ENCODE measurements around the gene NSD2. TPM values are rescaled to one million over a fixed set of nuclear protein-coding genes. Genes with fewer than 3 reads are reported as not detected.

NSD2 gene
- total and polyA plus RNA-seq, 2 experiments from 2014 or later = 25.7 to 30.8 TPM

- Histone ChIP-seq H3K4me1 (ENCODE audit: insufficient read depth) (peaks cover 38% of the 10 kb centered on the region), H3K79me2 (peaks cover 21% of the 10 kb centered on the region), H3K36me3 (replicated peaks; ENCODE audit: insufficient read depth, low read depth) (no peaks in the 10 kb centered on the region), H3K27ac (peak overlapping the region; percentile 99), H4K20me1 (ENCODE audit: insufficient read depth, poor library complexity, severe bottlenecking) (peaks cover 3% of the 10 kb centered on the region), H3K27me3 (no peaks in the 10 kb centered on the region), H2AFZ (no peak overlapping the region), H3K4me3 (no peak overlapping the region), H3K9me2 (replicated peaks; ENCODE audit: insufficient read depth) (no peaks in the 10 kb centered on the region), H3K9me3 (ENCODE audit: low read depth) (no peaks in the 10 kb centered on the region), H3K4me2 (peak overlapping the region; percentile 33)
- TF ChIP-seq EZH2phosphoT487 (IDR thresholded peaks at IDR 0.05; ENCODE audit: low read depth, severe bottlenecking, unreplicated experiment) (no peak), CTCF (IDR thresholded peaks at IDR 0.05; ENCODE audit: poor library complexity) (no peak), EZH2 (IDR thresholded peaks at IDR 0.05; ENCODE audit: borderline replicate concordance) (no peak)
- DNase-seq (ENCODE audit: low spot score) = no peak
- 100% methylated on average over 3 of the region's 3 CpGs for WGBS (ENCODE audit: low lambda C conversion rate, missing lambda C conversion rate)
These were observed 2.3 kb upstream of the NSD2 start for GRCh38 chr4:1868912-1869311.

GRCh38 chr4:1869530-1870327 lies 1.5 kb upstream of the NSD2 start:
- Histone ChIP-seq H3K4me2 (peak overlapping the region; percentile 92), H3K79me2 (peaks cover 29% of the 10 kb centered on the region), H3K9me2 (replicated peaks; ENCODE audit: insufficient read depth) (no peaks in the 10 kb centered on the region), H3K9me3 (ENCODE audit: low read depth) (no peaks in the 10 kb centered on the region), H3K27me3 (no peaks in the 10 kb centered on the region), H3K27ac (peak overlapping the region; percentile 99), H3K4me3 (peak overlapping the region; percentile 57), H2AFZ (peak overlapping the region; percentile 78), H4K20me1 (ENCODE audit: insufficient read depth, poor library complexity, severe bottlenecking) (peaks cover 7% of the 10 kb centered on the region), H3K4me1 (ENCODE audit: insufficient read depth) (peaks cover 35% of the 10 kb centered on the region), H3K36me3 (replicated peaks; ENCODE audit: insufficient read depth, low read depth) (no peaks in the 10 kb centered on the region)
- 44% methylated on average over 19 of the region's 19 CpGs for WGBS (ENCODE audit: low lambda C conversion rate, missing lambda C conversion rate)
- no peak for TF ChIP-seq EZH2 (IDR thresholded peaks at IDR 0.05; ENCODE audit: borderline replicate concordance)
- TF ChIP-seq CTCF (IDR thresholded peaks at IDR 0.05; ENCODE audit: poor library complexity) = no peak
- no peak for TF ChIP-seq EZH2phosphoT487 (IDR thresholded peaks at IDR 0.05; ENCODE audit: low read depth, severe bottlenecking, unreplicated experiment)
- no peak for DNase-seq (ENCODE audit: low spot score)

GRCh38 chr4:1870328-1870577 lies 940 bp upstream of the NSD2 start:
- peak overlapping the region; percentile 57 for H3K4me3 ChIP-seq
- DNase-seq (ENCODE audit: low spot score) = peak; percentile 93

More at GRCh38 chr4:1870328-1870577, 940 bp upstream of the NSD2 start:
- Histone ChIP-seq H2AFZ (peak overlapping the region; percentile 78), H3K4me2 (peak overlapping the region; percentile 92), H4K20me1 (ENCODE audit: insufficient read depth, poor library complexity, severe bottlenecking) (peaks cover 7% of the 10 kb centered on the region), H3K9me3 (ENCODE audit: low read depth) (no peaks in the 10 kb centered on the region), H3K27ac (peak overlapping the region; percentile 99), H3K9me2 (replicated peaks; ENCODE audit: insufficient read depth) (no peaks in the 10 kb centered on the region), H3K79me2 (peaks cover 34% of the 10 kb centered on the region), H3K4me1 (ENCODE audit: insufficient read depth) (peaks cover 35% of the 10 kb centered on the region), H3K27me3 (no peaks in the 10 kb centered on the region), H3K36me3 (replicated peaks; ENCODE audit: insufficient read depth, low read depth) (no peaks in the 10 kb centered on the region)
- TF ChIP-seq CTCF (IDR thresholded peaks at IDR 0.05; ENCODE audit: poor library complexity) = no peak
- no peak for TF ChIP-seq EZH2 (IDR thresholded peaks at IDR 0.05; ENCODE audit: borderline replicate concordance)
- no peak for TF ChIP-seq EZH2phosphoT487 (IDR thresholded peaks at IDR 0.05; ENCODE audit: low read depth, severe bottlenecking, unreplicated experiment)
- 3% methylated on average over 19 of the region's 22 CpGs for WGBS (ENCODE audit: low lambda C conversion rate, missing lambda C conversion rate)
